DLD1 (cell line): ENCODE data around the gene PTGER3.
"Not testable (repeated sequence)": the region's sequence is repeated elsewhere in the genome, so short reads cannot be mapped to it uniquely, and the experiment has no call there.

Source experiments
- in situ Hi-C: cut with HindIII; loops from 2 replicates; pipeline ENCODE4 v1.10.0; 2017; ENCODE audit warnings: low sequenced_read_pairs

PTGER3 gene

GRCh38 chr1:70961374-70961975, 86.1 kb downstream of the PTGER3 start:
- in situ Hi-C loops, result no loop called here

- in situ Hi-C loops, result no loop called here
Measured at GRCh38 chr1:70948396-70949017, 99.1 kb downstream of the PTGER3 start.

- in situ Hi-C loops, result no loop called here
Measured at GRCh38 chr1:70947835-70948234, 99.8 kb downstream of the PTGER3 start.

- in situ Hi-C loops, result no loop called here
Measured at GRCh38 chr1:70945676-70946075, 101.9 kb downstream of the PTGER3 start.

GRCh38 chr1:70945251-70945650, 102.4 kb downstream of the PTGER3 start:
- in situ Hi-C loops, result no loop called here

GRCh38 chr1:70941563-70941962, 106.1 kb downstream of the PTGER3 start:
- in situ Hi-C loops, result no loop called here

- in situ Hi-C loops, result not testable (repeated sequence)
Measured at GRCh38 chr1:70940398-70940797, 107.2 kb downstream of the PTGER3 start.

- in situ Hi-C loops, result no loop called here
Measured at GRCh38 chr1:70934194-70934961, 113.2 kb downstream of the PTGER3 start.

- in situ Hi-C loops, result no loop called here
Measured at GRCh38 chr1:70930062-70930461, 117.6 kb downstream of the PTGER3 start.

- in situ Hi-C loops, result no loop called here
Measured at GRCh38 chr1:70922196-70922595, 125.4 kb downstream of the PTGER3 start.
